GM12878 (cell line): ENCODE measurements around the gene ZCCHC24. TPM values are rescaled to one million over a fixed set of nuclear protein-coding genes. Genes with fewer than 3 reads are reported as not detected.

Experiments used
- ATAC-seq: fragments of 200-7000 bp; cut with Tn5 transposase; 3 replicates; pipeline ENCODE4 v1.9.1; 2020; ENCODE audit warnings: mild to moderate bottlenecking, moderate library complexity
- BruUV-seq: library from RNA; stranded (reverse); fragments of 400-500 nt; replicated peaks from 2 replicates; lab custom pipeline; 2021; lab: Mats Ljungman, UMichigan
- CTCF ChIA-PET: fragments of 300-600 bp; sonication (Branson Sonifier 250); formaldehyde crosslinking; extraction: SDS; loops from one replicate; lab custom pipeline; 2021; ENCODE audit warnings: inconsistent platforms; lab: Yijun Ruan, JAX
- POLR2A ChIA-PET: fragments of 350-600 bp; formaldehyde crosslinking; extraction: SDS; loops from one replicate; lab custom pipeline; 2021; ENCODE audit warnings: inconsistent platforms; lab: Charles Lee
- RAD21 ChIA-PET: fragments of 300-600 bp; sonication (Branson Sonifier 250); formaldehyde crosslinking; loops from one replicate; lab custom pipeline; 2023; ENCODE audit warnings: antibody characterized with exemption; ENCODE audit not compliant: unreplicated experiment; lab: Charles Lee
- SMC1A ChIA-PET: fragments of 300-600 bp; sonication (Branson Sonifier 250); formaldehyde crosslinking; loops from one replicate; lab custom pipeline; 2023; ENCODE audit not compliant: unreplicated experiment, uncharacterized antibody; lab: Charles Lee
- DNase-seq: peaks from one replicate; pipeline ENCODE4 v3.0.0-alpha.2; 2011; ENCODE audit warnings: low read depth, low spot score
- FAIRE-seq: peaks from 3 replicates; lab custom pipeline; 2011; peaks lifted over from hg19 to GRCh38; lab: Jason Lieb, UNC
- H2AFZ ChIP-seq: 2 replicates; pipeline ENCODE4 v1.6.0; 2011; ENCODE audit warnings: low read depth, low read length, control low read depth; ENCODE audit not compliant: control insufficient read depth
- H3K27ac ChIP-seq: 2 replicates; pipeline ENCODE4 v1.5.1; 2011; ENCODE audit warnings: control low read depth; ENCODE audit not compliant: control insufficient read depth, insufficient read depth
- H3K27me3 ChIP-seq, 2 experiments: replicated peaks in 1 of 2; 2 replicates each; pipeline versions ENCODE4 v1.6.0 to v1.6.1; 2011; ENCODE audit warnings: low read length in 1 of 2; ENCODE audit not compliant: control insufficient read depth in 2 of 2, insufficient read depth in 2 of 2
- H3K36me3 ChIP-seq, 2 experiments: 2 replicates each; pipeline ENCODE4 v1.5.1; 2011; ENCODE audit warnings: low read length in 1 of 2; ENCODE audit not compliant: control insufficient read depth in 2 of 2, insufficient read depth in 2 of 2
- H3K4me1 ChIP-seq: 2 replicates; pipeline ENCODE4 v1.6.1; 2011; ENCODE audit warnings: mild to moderate bottlenecking, low read length, moderate library complexity, mixed read lengths; ENCODE audit not compliant: control insufficient read depth, insufficient read depth
- H3K4me2 ChIP-seq: 2 replicates; pipeline ENCODE4 v1.6.0; 2011; ENCODE audit warnings: control low read depth; ENCODE audit not compliant: control insufficient read depth, insufficient read depth
- H3K4me3 ChIP-seq: fragments of 200-600 bp; sonication (generic); 2 replicates; pipeline ENCODE4 v1.5.1; 2016
- H3K79me2 ChIP-seq: 2 replicates; pipeline ENCODE4 v1.6.0; 2011; ENCODE audit warnings: low read length; ENCODE audit not compliant: control insufficient read depth, insufficient read depth
- H3K9ac ChIP-seq: 2 replicates; pipeline ENCODE4 v1.8.0; 2011; ENCODE audit warnings: low read length, control low read depth, mixed read lengths; ENCODE audit not compliant: control insufficient read depth, insufficient read depth
- H3K9me3 ChIP-seq: replicated peaks from 3 replicates; pipeline ENCODE4 v1.5.1; 2011; ENCODE audit warnings: mild to moderate bottlenecking, low read length; ENCODE audit not compliant: control insufficient read depth, insufficient read depth
- H4K20me1 ChIP-seq: 2 replicates; pipeline ENCODE4 v1.6.0; 2011; ENCODE audit not compliant: control insufficient read depth, insufficient read depth
- BHLHE40 ChIP-seq, 2 experiments: fragments of 450-650 bp in 1 of 2; IDR thresholded peaks; 2 replicates each; pipeline ENCODE4 v1.6.1; 2011 to 2017; ENCODE audit warnings: low read depth in 2 of 2, borderline replicate concordance in 1 of 2, improper control_type of control experiment in 1 of 2, low read length in 1 of 2, mild to moderate bottlenecking in 1 of 2
- BMI1 ChIP-seq: fragments of 450-650 bp; IDR thresholded peaks from 2 replicates; pipeline ENCODE4 v1.6.1; 2016; ENCODE audit warnings: mild to moderate bottlenecking, moderate library complexity, borderline replicate concordance
- CHD2 ChIP-seq: IDR thresholded peaks from 2 replicates; pipeline ENCODE4 v1.6.1; 2011; ENCODE audit warnings: low read depth, low read length, improper control_type of control experiment, borderline replicate concordance
- CHD4 ChIP-seq: fragments of 200-600 bp; sonication (generic); IDR thresholded peaks from 2 replicates; pipeline ENCODE4 v1.6.1; 2016; ENCODE audit warnings: mild to moderate bottlenecking
- IKZF1 ChIP-seq: fragments of 450-650 bp; conservative IDR thresholded peaks from 2 replicates; pipeline ENCODE4 v1.6.1; 2017; ENCODE audit warnings: antibody characterized with exemption, mild to moderate bottlenecking
- IKZF2 ChIP-seq, 2 experiments: fragments of 450-650 bp; IDR thresholded peaks; 2 replicates each; pipeline ENCODE4 v1.6.1; 2017; ENCODE audit warnings: mild to moderate bottlenecking in 2 of 2, moderate library complexity in 2 of 2
- MEF2B ChIP-seq: fragments of 450-650 bp; IDR thresholded peaks from 2 replicates; pipeline ENCODE4 v1.6.1; 2018; ENCODE audit warnings: mild to moderate bottlenecking, moderate library complexity; ENCODE audit not compliant: partially characterized antibody, poor library complexity, severe bottlenecking
- NR2F1 ChIP-seq: fragments of 450-650 bp; conservative IDR thresholded peaks from 2 replicates; pipeline ENCODE4 v1.6.1; 2017; ENCODE audit warnings: mild to moderate bottlenecking
- SMAD1 ChIP-seq: fragments of 450-650 bp; IDR thresholded peaks from 2 replicates; pipeline ENCODE4 v1.6.1; 2018; ENCODE audit warnings: mild to moderate bottlenecking, low read depth; ENCODE audit not compliant: partially characterized antibody
- WGBS: methylation state at CpG from one replicate; pipeline ENCODE4 v1.1.6; 2016; ENCODE audit warnings: low lambda C conversion rate; ENCODE audit not compliant: insufficient replicate concordance, insufficient coverage; ENCODE audit errors: missing lambda C conversion rate; 5-methylcytosine and 5-hydroxymethylcytosine counted together
- in situ Hi-C: fragments of 300-500 bp; cut with MboI; formaldehyde crosslinking; loops from 9 replicates; pipeline ENCODE4 v1.14.3; 2018; ENCODE audit warnings: mixed read lengths
- intact Hi-C: fragments of 100-400 bp; cut with micrococcal nuclease; formaldehyde crosslinking; loops from one replicate; pipeline ENCODE4 v1.14.2; 2022; ENCODE audit not compliant: unreplicated experiment
- polyA plus RNA-seq, 11 experiments: library from polyadenylated mRNA; depleted of rRNA in 4 of 11; unstranded in 6 of 11; stranded (reverse) in 5 of 11; fragments of >200 nt; fragmentation: Nextera tagmentation in 4 of 11; fragmentation: Illumina TruSeq in 1 of 11; extraction: Ambion mirVana in 4 of 11; extraction: Trizol in 1 of 11; gene quantifications; 1 replicate in 1 of 11; 2 replicates in 10 of 11; pipeline versions ENCODE4 v1.2.1 to v1.2.3, GENCODE V29; 2011 to 2016; ENCODE audit warnings: inconsistent platforms in 2 of 11, missing spikeins in 2 of 11, low read depth in 1 of 11
- total RNA-seq, 4 experiments: library from RNA; depleted of rRNA in 3 of 4; stranded (reverse); fragments of >200 nt in 3 of 4; fragmentation: Illumina TruSeq in 1 of 4; extraction: Trizol in 1 of 4; gene quantifications; 2 replicates each; pipeline versions ENCODE4 v1.2.1 to v1.2.3, GENCODE V29; 2013 to 2021

ZCCHC24 gene
- total and polyA plus RNA-seq, 10 of the 15 experiments (the other 5 are each of a cell fraction or from before 2014, with no cell fraction given), result 0.02 to 0.62 (median 0.04) TPM; not detected in 4

DNA sequence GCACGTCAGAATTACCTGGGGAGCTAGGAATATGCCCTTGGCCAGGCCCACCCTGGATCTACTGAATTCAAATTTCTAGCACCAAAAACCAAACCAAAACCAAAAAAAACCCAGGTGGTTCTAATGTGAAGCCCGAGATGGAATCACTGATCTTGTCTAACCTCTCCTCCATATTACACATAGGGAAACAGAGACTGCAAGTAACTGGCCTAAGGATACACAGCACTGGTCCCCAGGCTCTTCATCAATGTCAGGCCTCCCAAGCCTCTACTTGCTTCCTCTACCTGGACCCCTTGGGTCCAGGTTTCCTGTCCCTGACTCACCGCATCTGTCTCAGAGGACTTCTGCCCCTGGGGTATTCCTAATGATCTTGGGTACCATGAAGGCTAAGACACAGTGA, 30.7 kb downstream of the ZCCHC24 start:
- ChIA-PET SMC1A (no interaction called here), RAD21 (no interaction called here), CTCF (interaction anchor here (1.2 kb wide), 1 partner anchor 40 kb away, joined by 6 read pairs; no protein-coding TSS in a partner anchor), POLR2A (no interaction called here)
- in situ Hi-C loops, result no loop called here
- H2AFZ ChIP-seq, result no peak overlapping the region
- no peak for DNase-seq
- H3K4me2 ChIP-seq, result no peak overlapping the region
- H3K79me2 ChIP-seq, result no peaks in the 10 kb centered on the region
- TF ChIP-seq CHD2 (no peak), CHD4 (no peak), MEF2B (no peak)
- no peak overlapping the region for H3K9ac ChIP-seq
- intact Hi-C loops, result no loop called here
- peaks cover 6% of the 10 kb centered on the region for H3K4me1 ChIP-seq
- WGBS, result 39% methylated on average over 3 of the region's 3 CpGs
- no peak overlapping the region for H3K27ac ChIP-seq
- H3K36me3 ChIP-seq, result no peaks in the 10 kb centered on the region
- FAIRE-seq, result no peak
- no peak for ATAC-seq
- BruUV-seq, result no TSS peak
- no peaks in the 10 kb centered on the region for H4K20me1 ChIP-seq
- no peaks in the 10 kb centered on the region for H3K9me3 ChIP-seq
- no peak overlapping the region for H3K4me3 ChIP-seq
- H3K27me3 ChIP-seq, result no peaks in the 10 kb centered on the region; a peak in 1 of 4 replicates

DNA sequence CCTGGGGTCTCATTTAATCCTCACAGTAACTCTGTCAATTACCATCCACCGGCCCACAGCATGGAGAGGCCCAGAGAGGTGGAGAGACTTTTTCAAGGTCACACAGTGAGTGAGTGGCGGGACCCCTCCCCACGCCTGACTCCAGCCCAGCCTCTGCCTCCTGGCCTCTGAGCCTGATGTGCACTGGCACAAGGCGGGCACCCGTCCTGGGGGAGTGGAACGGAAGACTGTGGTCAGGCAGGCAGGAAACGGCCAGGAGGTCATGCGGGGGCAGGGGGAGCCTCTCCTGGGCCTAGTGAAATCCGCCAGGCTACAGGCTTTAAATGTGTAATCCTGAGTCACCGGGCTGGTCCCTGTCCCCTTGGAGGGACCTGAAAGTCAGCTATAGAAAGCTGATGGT, 32.2 kb downstream of the ZCCHC24 start:
- peak; percentile 71 for ATAC-seq
- Histone ChIP-seq H3K27ac (no peak overlapping the region), H2AFZ (no peak overlapping the region), H3K79me2 (no peaks in the 10 kb centered on the region), H3K4me3 (no peak overlapping the region), H3K9ac (no peak overlapping the region), H3K27me3 (no peaks in the 10 kb centered on the region; a peak in 1 of 4 replicates), H4K20me1 (no peaks in the 10 kb centered on the region), H3K9me3 (no peaks in the 10 kb centered on the region), H3K4me2 (no peak overlapping the region), H3K4me1 (peaks cover 6% of the 10 kb centered on the region), H3K36me3 (no peaks in the 10 kb centered on the region)
- CTCF ChIA-PET, result no interaction called here
- SMC1A ChIA-PET, result interaction anchor here (1.4 kb wide), 1 partner anchor 70 kb away, joined by 3 read pairs; no protein-coding TSS in a partner anchor
- 12% methylated on average over 10 of the region's 10 CpGs for WGBS
- no peak for FAIRE-seq
- no peak for DNase-seq
- in situ Hi-C loops (no loop called here), intact Hi-C loops (no loop called here)
- no peak for TF ChIP-seq BMI1
- peak; percentile 29; the same call in 1 of the 2 replicates for TF ChIP-seq IKZF1
- TF ChIP-seq SMAD1, result no peak
- TF ChIP-seq NR2F1, result peak; percentile 65; the same call in 1 of the 2 replicates
- TF ChIP-seq IKZF2 (IDR thresholded peaks at IDR 0.05), result no peak
- no peak for TF ChIP-seq BHLHE40 (IDR thresholded peaks at IDR 0.05; ENCODE audit: borderline replicate concordance in 1 of 2, low read depth in 2 of 2, low read length in 1 of 2)
- RAD21 ChIA-PET, result no interaction called here
- POLR2A ChIA-PET, result no interaction called here
- BruUV-seq, result no TSS peak
